ENCODE results near the gene PATE3. TPM values are rescaled to one million over a fixed set of nuclear protein-coding genes. Genes with fewer than 3 reads are reported as not detected.

PATE3 gene
- total RNA-seq, 1 donor from 2014 or later: not detected

- Histone ChIP-seq H3K9me3 (ENCODE audit: insufficient read depth, low read depth, low read length) (no peaks in the 10 kb centered on the region), H3K79me2 (ENCODE audit: insufficient read depth, low read length) (no peaks in the 10 kb centered on the region), H4K20me1 (ENCODE audit: insufficient read depth, low read length) (no peaks in the 10 kb centered on the region), H3K36me3 (ENCODE audit: insufficient read depth, low read length) (no peaks in the 10 kb centered on the region), H2AFZ (ENCODE audit: low read depth, low read length) (no peak within 1 kb of the TSS), H3K4me2 (ENCODE audit: low read length) (no peak within 1 kb of the TSS), H3K27ac (ENCODE audit: low read depth, low read length) (no peak within 1 kb of the TSS), H3K9ac (ENCODE audit: low read length) (no peak within 1 kb of the TSS), H3K4me1 (ENCODE audit: insufficient read depth, low read length) (no peaks in the 10 kb centered on the region), H3K27me3 (ENCODE audit: insufficient read depth, low read length) (no peaks in the 10 kb centered on the region), H3K4me3 (ENCODE audit: insufficient read depth, low read depth, low read length) (no peak within 1 kb of the TSS)
- FAIRE-seq: no peak
- peaks cover 6% of the 10 kb centered on the region for H3K27me3 Mint-ChIP-seq (ENCODE audit: low read depth, unreplicated experiment)
- no peak for TF ChIP-seq CTCF (IDR thresholded peaks at IDR 0.05; ENCODE audit: insufficient read depth, low read depth, low read length)
- no peak for DNase-seq (ENCODE audit: low read depth)
- H3K9me3 Mint-ChIP-seq (ENCODE audit: unreplicated experiment): no peaks in the 10 kb centered on the region
- no peaks in the 10 kb centered on the region for H3K36me3 Mint-ChIP-seq (ENCODE audit: low read depth, unreplicated experiment)
- H3K4me3 Mint-ChIP-seq (ENCODE audit: unreplicated experiment): no peak within 1 kb of the TSS
- no peak within 1 kb of the TSS for H3K27ac Mint-ChIP-seq (ENCODE audit: unreplicated experiment)
- H3K4me1 Mint-ChIP-seq (ENCODE audit: low read depth, unreplicated experiment): no peaks in the 10 kb centered on the region
Measured at GRCh38 chr11:125745979-125746378, 41.9 kb upstream of the PATE3 start, which contains the start of gene PATE1. Gene PATE1, plus strand, starts transcription at chr11:125746279. Its CDS starts 26 bp downstream, at chr11:125746305.

- H3K27me3 Mint-ChIP-seq (ENCODE audit: low read depth, unreplicated experiment): peaks cover 15% of the 10 kb centered on the region
- H3K36me3 Mint-ChIP-seq (ENCODE audit: low read depth, unreplicated experiment): no peaks in the 10 kb centered on the region
- no peak overlapping the region for H3K9ac ChIP-seq (ENCODE audit: low read length)
- H2AFZ ChIP-seq (ENCODE audit: low read depth, low read length): no peak overlapping the region
- FAIRE-seq: no peak
- TF ChIP-seq CTCF (IDR thresholded peaks at IDR 0.05; ENCODE audit: insufficient read depth, low read depth, low read length): no peak
- TF ChIP-seq EZH2 (IDR thresholded peaks at IDR 0.05; ENCODE audit: insufficient read depth, low read length): no peak
- H3K27ac ChIP-seq (ENCODE audit: low read depth, low read length): no peak overlapping the region
- H3K4me2 ChIP-seq (ENCODE audit: low read length): no peak overlapping the region
- no peaks in the 10 kb centered on the region for H3K27me3 ChIP-seq (ENCODE audit: insufficient read depth, low read length)
- no peaks in the 10 kb centered on the region for H3K79me2 ChIP-seq (ENCODE audit: insufficient read depth, low read length)
- H3K36me3 ChIP-seq (ENCODE audit: insufficient read depth, low read length): no peaks in the 10 kb centered on the region
- H3K9me3 ChIP-seq (ENCODE audit: insufficient read depth, low read depth, low read length): no peaks in the 10 kb centered on the region
- H3K4me3 ChIP-seq (ENCODE audit: insufficient read depth, low read depth, low read length): no peak overlapping the region
- H4K20me1 ChIP-seq (ENCODE audit: insufficient read depth, low read length): no peaks in the 10 kb centered on the region
- H3K27ac Mint-ChIP-seq (ENCODE audit: unreplicated experiment): no peak overlapping the region
- no peaks in the 10 kb centered on the region for H3K9me3 Mint-ChIP-seq (ENCODE audit: unreplicated experiment)
- H3K4me1 ChIP-seq (ENCODE audit: insufficient read depth, low read length): no peaks in the 10 kb centered on the region
- no peaks in the 10 kb centered on the region for H3K4me1 Mint-ChIP-seq (ENCODE audit: low read depth, unreplicated experiment)
- H3K4me3 Mint-ChIP-seq (ENCODE audit: unreplicated experiment): no peak overlapping the region
- DNase-seq (ENCODE audit: low read depth): no peak
Measured at GRCh38 chr11:125750629-125751028, 37.3 kb upstream of the PATE3 start.

- H3K36me3 Mint-ChIP-seq (ENCODE audit: low read depth, unreplicated experiment): no peaks in the 10 kb centered on the region
- H3K9me3 Mint-ChIP-seq (ENCODE audit: unreplicated experiment): peaks cover 8% of the 10 kb centered on the region
- no peak overlapping the region for H3K4me2 ChIP-seq (ENCODE audit: low read length)
- peaks cover 14% of the 10 kb centered on the region for H3K27me3 Mint-ChIP-seq (ENCODE audit: low read depth, unreplicated experiment)
- DNase-seq (ENCODE audit: low read depth) (no peak), FAIRE-seq (no peak)
- no peak overlapping the region for H3K9ac ChIP-seq (ENCODE audit: low read length)
- no peak overlapping the region for H2AFZ ChIP-seq (ENCODE audit: low read depth, low read length)
- no peak overlapping the region for H3K4me3 ChIP-seq (ENCODE audit: insufficient read depth, low read depth, low read length)
- H3K4me1 ChIP-seq (ENCODE audit: insufficient read depth, low read length): no peaks in the 10 kb centered on the region
- H3K4me3 Mint-ChIP-seq (ENCODE audit: unreplicated experiment): no peak overlapping the region
- H3K27me3 ChIP-seq (ENCODE audit: insufficient read depth, low read length): no peaks in the 10 kb centered on the region
- no peak overlapping the region for H3K27ac ChIP-seq (ENCODE audit: low read depth, low read length)
- H3K27ac Mint-ChIP-seq (ENCODE audit: unreplicated experiment): no peak overlapping the region
- H3K36me3 ChIP-seq (ENCODE audit: insufficient read depth, low read length): no peaks in the 10 kb centered on the region
- no peaks in the 10 kb centered on the region for H3K4me1 Mint-ChIP-seq (ENCODE audit: low read depth, unreplicated experiment)
- H3K9me3 ChIP-seq (ENCODE audit: insufficient read depth, low read depth, low read length): no peaks in the 10 kb centered on the region
- TF ChIP-seq CTCF (IDR thresholded peaks at IDR 0.05; ENCODE audit: insufficient read depth, low read depth, low read length) (no peak), EZH2 (IDR thresholded peaks at IDR 0.05; ENCODE audit: insufficient read depth, low read length) (no peak)
- H4K20me1 ChIP-seq (ENCODE audit: insufficient read depth, low read length): no peaks in the 10 kb centered on the region
- no peaks in the 10 kb centered on the region for H3K79me2 ChIP-seq (ENCODE audit: insufficient read depth, low read length)
Measured at GRCh38 chr11:125756050-125756449, 31.9 kb upstream of the PATE3 start.
